HL-60 (cell line): Measurements from ENCODE around the gene CLEC11A.
A peak's percentile ranks its signal among the peaks of the same experiment; 100 is the strongest.

Experiments
- DNase-seq, 2 experiments: peaks; one replicate each; pipeline ENCODE4 v3.0.0-alpha.2; 2010 to 2020; ENCODE audit warnings: low read depth in 1 of 2, low spot score in 1 of 2
- H3K27ac ChIP-seq: fragments of 250-450 bp; sonication (Bioruptor Pico); replicated peaks from 2 replicates; pipeline ENCODE4 v1.5.1; 2020; ENCODE audit warnings: mild to moderate bottlenecking, moderate library complexity
- H3K27me3 ChIP-seq: fragments of 250-450 bp; sonication (Bioruptor Pico); 2 replicates; pipeline ENCODE4 v1.5.1; 2021; ENCODE audit warnings: mild to moderate bottlenecking, moderate library complexity; ENCODE audit not compliant: insufficient read depth, poor library complexity, severe bottlenecking
- H3K4me3 ChIP-seq: replicated peaks from 2 replicates; pipeline ENCODE4 v1.5.1; 2011; ENCODE audit warnings: mild to moderate bottlenecking, control low read depth, low read length; ENCODE audit not compliant: insufficient read depth
- CTCF ChIP-seq: IDR thresholded peaks from one replicate; pipeline ENCODE4 v1.5.1; 2011; ENCODE audit warnings: low read length, control low read depth, inconsistent platforms; ENCODE audit not compliant: insufficient read depth
- GABPA ChIP-seq: IDR thresholded peaks from 2 replicates; pipeline ENCODE4 v1.6.1; 2012; ENCODE audit warnings: low read depth
- POLR2AphosphoS5 ChIP-seq: IDR thresholded peaks from 2 replicates; pipeline ENCODE4 v1.6.1; 2012; ENCODE audit warnings: low read depth
- REST ChIP-seq: IDR thresholded peaks from 2 replicates; pipeline ENCODE4 v1.6.1; 2012; ENCODE audit warnings: low read depth; ENCODE audit not compliant: insufficient replicate concordance
- SPI1 ChIP-seq: IDR thresholded peaks from 2 replicates; pipeline ENCODE4 v1.6.1; 2012; ENCODE audit warnings: low read depth, mild to moderate bottlenecking, borderline replicate concordance

CLEC11A gene

GRCh38 chr19:50724522-50725217, 1.5 kb downstream of the CLEC11A start:
- Histone ChIP-seq H3K27ac (peak overlapping the region; percentile 73), H3K4me3 (peak overlapping the region; percentile 68), H3K27me3 (peaks cover 29% of the 10 kb centered on the region)
- TF ChIP-seq GABPA (no peak), SPI1 (no peak), POLR2AphosphoS5 (peak; percentile 58), REST (peak; percentile 19), CTCF (peak; percentile 41)
- DNase-seq = peak; percentile 90 to 96

GRCh38 chr19:50725218-50725910, 2.2 kb downstream of the CLEC11A start:
- Histone ChIP-seq H3K27me3 (peaks cover 29% of the 10 kb centered on the region), H3K27ac (no peak overlapping the region), H3K4me3 (peak overlapping the region; percentile 51)
- no peak for DNase-seq
- TF ChIP-seq GABPA (no peak), REST (no peak), SPI1 (no peak), CTCF (no peak)

- no peak overlapping the region for H3K4me3 ChIP-seq
- no peak overlapping the region for H3K27ac ChIP-seq
Observed at GRCh38 chr19:50725911-50726230, 2.7 kb downstream of the CLEC11A start.

More at GRCh38 chr19:50725911-50726230, 2.7 kb downstream of the CLEC11A start:
- TF ChIP-seq GABPA (no peak), CTCF (no peak), REST (no peak), SPI1 (no peak), POLR2AphosphoS5 (no peak)
- DNase-seq = no peak
- H3K27me3 ChIP-seq = peaks cover 25% of the 10 kb centered on the region
